Myocyte (in vitro differentiated cells): ENCODE measurements around the gene EML2. TPM values are rescaled to one million over a fixed set of nuclear protein-coding genes. Genes with fewer than 3 reads are reported as not detected.

ENCODE experiments used
- DNase-seq: peaks from one replicate; pipeline ENCODE4 v3.0.0-alpha.2; 2012; ENCODE audit warnings: low read depth
- total RNA-seq: library from RNA; depleted of rRNA; stranded (reverse); fragments of >200 nt; gene quantifications from 2 replicates; pipeline ENCODE4 v1.2.3, GENCODE V29; 2014

Gene EML2
- total RNA-seq, 1 donor from 2014 or later = 24.7 TPM

DNA sequence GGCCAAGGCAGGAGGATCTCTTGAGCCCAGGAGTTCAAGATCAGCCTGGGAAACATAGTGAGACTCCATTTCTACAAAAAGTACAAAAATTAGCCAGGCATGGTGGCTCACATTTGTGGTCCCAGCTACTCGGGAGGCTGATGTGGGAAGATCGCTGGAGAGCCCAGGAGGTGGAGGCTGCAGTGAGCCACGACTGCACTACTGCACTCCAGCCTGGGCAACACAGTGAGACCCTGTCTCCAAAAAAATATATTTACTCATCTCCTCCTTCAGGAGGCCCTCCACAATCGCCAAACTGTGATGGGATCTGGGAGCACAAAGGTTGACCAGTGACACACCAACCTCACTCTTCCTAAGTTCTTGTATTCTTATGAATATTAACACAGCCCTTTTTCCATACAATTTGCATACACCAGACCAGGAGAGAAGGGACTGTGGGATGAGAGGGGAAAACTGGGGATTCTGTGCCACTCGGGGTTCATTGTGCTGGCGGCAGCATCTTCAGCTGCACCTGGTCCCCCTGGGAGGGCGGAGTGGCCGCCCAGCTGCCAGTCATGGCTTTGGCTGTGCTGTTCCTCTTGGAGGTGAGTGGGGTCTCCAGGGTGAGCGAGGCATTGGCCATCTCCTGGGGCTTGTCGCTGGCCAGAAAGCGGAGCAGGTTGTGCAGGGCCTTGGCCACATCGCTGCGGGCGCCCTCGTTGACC, 48.7 kb downstream of the EML2 start:
- DNase-seq = no peak

DNA sequence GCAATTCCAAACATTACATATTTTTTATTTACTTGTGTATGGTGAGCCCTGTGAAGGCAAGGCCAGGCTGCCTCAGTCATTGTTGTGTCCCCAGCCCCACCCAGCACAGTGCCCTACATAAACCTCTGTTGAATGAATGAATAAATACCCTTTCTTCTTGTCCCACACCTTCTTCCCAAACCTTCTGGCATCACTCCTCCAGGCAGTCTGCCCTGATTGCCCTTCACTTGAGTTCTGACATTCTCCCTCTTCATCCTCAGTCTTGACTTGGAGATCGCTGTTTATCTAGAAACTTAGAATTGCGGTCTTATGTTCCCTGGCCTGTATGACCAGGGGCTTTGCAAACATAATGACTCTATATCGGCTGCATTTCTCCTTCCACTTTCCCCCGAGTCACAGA, 49.4 kb downstream of the EML2 start:
- DNase-seq = no peak

DNA sequence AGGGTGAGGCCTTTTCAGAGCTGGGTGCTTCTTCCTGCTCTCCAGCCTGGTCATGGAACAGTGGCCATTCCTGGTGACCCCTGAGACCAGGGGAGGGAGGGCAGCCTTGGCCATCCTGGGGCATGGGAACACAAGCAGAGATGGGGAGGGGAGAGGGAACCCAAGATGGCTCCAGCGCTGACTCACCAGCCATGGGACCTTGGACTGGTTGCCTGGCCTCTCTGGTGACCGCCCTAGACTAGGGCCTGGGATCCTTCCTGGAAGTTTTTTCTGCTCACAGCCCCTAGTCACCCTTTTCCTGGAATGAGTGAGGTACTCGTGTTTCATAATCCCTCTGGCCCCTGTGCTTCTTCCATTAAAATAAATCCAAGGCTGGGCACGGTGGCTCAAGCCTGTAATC, 51.3 kb downstream of the EML2 start:
- no peak for DNase-seq

DNA sequence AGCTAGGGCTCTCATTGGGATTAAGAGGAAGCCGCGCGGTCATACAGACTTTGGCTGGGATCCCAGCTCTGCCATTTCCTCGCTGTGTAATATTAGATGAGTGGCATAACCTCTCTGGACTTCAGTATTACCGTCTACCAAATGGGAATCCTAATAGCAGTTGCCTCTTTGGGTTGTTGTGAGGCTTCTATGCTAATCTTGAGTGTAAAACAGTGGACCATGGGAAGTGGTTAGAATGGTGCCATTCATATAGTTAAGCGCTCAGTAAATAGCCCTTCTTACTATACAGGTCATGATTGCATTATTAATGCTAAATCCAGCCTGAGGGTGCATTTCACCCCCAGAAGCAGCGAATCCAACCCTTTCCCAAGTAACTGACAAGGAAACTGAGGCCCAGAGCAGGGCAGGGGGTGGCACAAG, 54.0 kb downstream of the EML2 start:
- DNase-seq = no peak

DNA sequence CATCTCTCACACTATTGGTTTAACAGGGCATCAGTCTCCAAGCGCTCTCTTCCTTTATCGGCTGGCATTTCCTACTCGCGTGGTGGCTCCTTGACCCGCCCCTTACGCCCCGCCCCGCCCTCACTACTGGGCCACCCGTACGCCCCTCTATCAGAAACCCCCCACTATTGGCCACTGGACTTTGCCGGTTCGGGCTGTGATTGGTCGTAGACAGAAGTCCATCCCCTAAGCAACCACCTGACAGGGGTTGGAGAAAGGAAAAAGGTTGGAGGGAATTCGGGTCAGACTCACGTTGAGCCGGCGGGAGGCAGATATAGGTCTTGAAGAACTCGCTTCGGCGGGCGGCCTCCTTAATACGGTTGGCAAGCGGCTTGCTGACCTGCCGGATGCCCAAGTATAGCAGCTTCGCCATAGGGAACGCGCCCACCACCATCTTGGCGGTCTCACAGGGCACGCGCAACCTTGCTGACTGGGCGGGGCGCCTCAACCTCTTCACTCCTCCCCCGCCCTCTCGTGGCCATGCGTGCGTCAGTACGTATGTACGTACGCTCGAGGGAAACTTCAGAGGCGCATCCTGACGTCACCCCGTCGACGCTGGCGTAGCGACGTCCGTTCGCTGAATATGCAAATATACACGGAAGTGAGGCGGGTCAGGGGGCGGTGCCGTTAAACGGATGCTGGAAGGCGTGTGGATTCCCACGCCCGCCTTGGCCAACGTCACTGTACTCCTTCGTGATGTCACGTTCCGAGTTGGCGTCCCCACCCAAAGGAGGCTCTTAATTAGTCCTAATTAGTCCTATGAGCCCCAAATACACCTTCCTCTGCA, 54.7 kb downstream of the EML2 start, which contains the start of gene OPA3:
Gene OPA3 (minus strand): TSS at position 471 of the 826 bp plus-strand sequence. CDS start 38 bp downstream, at position 433.
- peak; percentile 100 for DNase-seq

DNA sequence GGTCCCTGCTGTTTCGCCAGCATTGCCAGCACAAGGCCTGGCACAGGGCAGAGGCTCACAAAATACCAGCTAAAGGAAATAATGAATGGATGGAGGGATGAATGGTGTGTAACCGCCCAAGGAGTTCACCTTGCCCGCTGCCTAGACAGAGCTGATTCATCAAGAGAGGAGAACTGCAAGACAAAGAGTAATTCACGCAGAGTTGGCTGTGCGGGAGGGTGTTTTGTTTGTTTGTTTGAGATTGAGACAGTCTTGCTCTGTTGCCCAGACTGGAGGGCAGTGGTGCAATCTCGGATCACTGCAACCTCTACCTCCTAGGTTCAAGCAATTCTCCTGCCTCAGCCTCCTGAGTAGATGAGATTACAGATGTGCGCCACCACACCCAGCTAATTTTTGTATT, 57.6 kb downstream of the EML2 start:
- no peak for DNase-seq

DNA sequence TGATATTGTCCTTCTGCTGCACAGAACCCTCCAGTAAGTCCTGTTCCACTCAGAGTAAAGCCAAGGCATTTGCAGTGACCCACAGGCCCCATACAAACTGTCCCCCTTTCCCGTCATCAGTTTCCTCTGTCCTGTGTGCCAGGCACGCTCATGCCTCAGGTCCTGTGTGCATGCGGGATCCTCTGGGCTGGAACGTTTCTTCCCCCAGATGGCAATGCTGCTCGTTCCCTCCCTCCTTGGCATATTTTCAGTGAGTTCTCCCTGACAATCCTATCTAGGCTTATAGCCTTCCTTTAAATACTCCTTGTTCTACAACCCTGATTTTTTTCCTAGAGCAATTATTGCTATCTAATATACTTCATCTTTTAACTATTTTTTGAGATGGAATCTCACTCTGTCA, 60.3 kb downstream of the EML2 start:
- DNase-seq = no peak

DNA sequence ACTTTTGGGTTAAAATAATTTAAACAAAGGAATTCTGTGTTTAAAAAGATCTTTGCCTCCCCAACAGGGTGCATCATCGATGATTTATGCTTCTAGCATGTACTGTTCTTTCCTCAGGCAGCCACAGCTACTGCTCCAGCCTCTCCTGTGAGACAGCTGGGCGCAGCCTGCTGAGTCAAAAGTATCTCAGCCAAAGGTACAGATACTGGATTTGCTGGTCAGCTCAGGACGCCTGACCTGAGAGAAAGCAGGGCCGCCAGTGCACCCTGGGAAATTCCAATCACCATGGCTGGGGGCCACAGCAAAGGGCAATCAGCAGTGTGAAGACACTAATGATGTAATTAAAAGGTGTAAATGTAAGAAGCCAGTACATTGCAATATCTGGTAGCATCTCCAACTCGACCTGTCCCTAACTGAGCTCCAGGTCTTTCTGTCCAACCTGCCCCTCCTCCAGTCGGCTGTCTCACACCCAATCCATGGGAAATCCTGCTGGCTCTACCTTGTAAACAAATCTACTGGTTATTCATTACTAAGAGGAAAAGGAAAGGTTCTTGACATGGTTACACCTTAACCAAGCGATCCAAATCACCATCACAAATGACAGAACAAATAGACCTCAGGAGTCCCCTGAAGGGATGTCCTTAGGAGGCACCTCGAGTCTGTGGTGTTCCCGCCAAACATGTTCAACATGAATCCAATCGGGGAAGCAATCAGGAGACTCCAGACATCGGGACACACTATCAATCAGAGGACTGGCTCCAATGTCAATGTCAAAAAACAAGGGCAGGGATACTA, 61.9 kb downstream of the EML2 start:
- DNase-seq = peak; percentile 82

DNA sequence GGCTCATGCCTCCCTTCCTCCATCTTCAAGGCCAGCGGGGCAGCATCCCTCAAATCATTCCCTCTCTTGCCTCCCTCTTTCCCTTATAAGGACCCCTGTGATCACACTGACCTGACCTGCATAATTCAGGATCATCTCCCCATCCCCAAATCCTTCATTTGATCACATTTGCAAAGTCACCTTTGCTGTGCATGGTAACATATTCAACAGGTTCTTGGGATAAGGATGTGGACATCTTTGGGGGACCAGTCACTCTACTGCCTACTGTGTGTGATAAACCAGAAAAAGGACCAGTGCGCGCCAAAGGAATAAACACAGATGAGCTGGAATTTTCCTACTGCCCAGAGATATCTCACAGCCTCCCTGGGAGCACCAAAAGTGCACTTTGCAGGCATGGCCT, 62.5 kb downstream of the EML2 start:
- no peak for DNase-seq

DNA sequence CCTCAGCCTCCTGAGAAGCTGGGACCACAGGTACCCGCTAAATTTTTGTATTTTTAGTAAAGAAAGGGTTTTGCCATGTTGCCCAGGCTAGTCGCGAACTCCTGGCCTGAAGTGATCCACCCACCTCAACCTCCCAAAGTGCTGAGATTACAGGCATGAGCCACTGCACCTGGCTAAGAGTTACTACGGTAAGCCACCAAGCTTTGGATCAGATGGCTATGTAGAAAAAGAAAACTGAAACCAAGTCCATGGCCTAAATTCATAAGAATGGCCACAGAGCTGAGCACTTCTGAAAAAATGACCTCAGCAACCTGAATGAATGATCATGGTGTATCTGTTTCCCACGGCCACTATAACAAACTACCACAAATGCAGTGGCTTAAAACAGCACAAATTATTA, 64.0 kb downstream of the EML2 start:
- DNase-seq = no peak

DNA sequence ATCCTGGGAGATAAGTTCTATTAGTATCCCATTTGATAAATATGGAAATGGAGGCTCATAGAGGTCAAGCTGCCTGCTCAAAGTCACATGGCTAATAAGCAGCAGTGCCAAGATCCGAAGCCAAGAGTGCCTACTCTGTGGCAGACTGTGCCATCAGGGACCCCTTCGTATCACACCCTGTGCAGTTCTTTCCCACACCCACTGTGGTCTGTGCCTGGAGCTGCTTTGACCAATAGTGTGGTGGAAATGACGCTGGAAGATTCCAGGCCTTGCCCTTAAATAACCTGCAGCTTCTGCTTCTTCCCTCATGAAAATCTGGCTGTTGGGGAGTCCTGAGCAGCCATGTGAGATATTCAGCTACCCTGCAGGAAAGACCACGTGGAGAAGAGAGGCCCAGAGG, 64.7 kb downstream of the EML2 start:
- DNase-seq = peak; percentile 78

DNA sequence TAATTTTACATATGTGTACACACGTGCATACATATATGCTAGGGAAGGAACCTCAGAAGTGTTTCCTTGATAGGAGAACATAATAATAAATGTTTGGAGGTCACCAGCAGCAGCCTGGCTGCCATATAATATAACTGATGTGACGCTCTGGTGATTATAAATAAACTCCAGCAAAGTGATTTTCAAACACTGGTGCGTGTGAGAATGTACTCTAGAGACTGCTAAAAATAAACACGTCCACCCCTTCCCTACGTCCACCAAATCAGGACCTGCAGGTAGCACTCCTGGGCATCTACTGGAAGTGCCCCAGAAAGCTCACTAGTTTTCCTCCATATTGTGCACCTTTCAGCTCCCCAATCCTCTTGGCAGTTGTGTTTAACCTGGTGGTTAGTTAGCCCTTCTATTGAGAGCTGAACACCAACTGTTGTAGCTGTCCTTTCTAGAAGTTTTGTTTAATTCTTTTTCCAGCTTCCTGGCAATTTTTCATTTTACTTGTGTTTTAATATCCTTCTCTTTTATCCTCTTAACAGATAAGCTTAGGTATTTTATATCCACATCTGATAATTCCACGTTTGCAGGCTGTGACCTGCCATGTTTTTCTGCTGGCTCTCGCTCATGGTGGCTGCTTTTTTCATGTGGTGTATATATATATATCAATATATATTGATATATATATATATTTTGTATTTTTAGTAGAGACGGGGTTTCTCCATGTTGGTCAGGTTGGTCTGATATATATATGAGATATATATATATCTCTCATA, 67.6 kb downstream of the EML2 start:
- no peak for DNase-seq

DNA sequence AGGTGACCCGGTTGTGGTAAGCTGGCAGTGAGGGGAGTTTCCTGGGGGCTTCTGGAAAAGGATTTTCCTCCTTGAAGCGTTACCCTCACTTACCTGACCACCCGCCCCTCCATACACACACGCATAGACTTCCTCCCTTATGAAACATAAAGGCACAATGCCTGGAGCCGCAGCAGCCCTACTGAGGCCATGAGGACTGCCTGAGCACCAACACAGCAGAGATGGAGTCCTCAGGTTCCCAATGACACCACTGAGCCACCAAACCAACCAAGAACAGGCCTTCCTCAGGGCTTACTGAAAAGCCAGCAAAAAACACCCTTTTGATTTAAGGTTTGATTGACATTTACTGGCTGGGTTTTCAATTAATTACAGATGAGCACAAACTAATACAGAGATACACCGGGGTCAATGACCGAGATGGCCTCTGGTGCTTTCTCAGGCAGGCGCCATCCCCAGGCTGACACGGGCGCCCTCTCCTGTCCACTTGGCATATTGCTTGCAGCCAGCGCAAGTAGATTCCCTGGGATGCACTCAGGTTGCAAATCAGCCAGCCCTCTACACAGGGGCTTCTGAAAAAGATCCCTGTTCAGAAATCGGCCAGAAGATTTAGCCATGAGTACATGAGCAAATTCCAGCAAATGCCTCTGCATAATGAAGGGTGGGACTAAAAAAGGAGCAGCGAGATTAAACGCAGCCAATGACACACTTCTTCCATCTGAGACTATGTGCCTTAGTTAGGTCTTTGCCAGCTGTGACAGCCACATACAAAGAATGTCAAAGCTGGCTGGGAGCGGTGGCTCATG, 69.4 kb downstream of the EML2 start:
- peak; percentile 55 for DNase-seq

DNA sequence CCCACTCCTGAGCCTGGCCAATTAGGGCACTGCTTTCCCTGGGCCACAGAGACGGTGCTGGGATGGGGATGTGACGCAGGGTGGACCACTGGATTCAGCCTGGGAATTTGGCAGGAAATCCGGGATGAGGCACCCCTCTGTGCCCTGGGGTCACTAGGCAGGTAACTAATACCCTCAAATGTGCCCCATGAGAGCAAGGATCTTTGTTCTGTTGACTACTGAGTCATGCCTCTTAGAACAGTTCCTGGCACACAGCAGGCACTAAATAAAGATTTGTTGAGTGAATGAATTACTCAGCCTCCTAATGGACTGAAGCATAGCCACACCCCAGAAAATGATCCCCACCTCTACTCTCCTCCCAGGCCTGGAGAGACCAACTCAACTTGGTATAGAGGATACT, 70.5 kb downstream of the EML2 start:
- DNase-seq = peak; percentile 69

DNA sequence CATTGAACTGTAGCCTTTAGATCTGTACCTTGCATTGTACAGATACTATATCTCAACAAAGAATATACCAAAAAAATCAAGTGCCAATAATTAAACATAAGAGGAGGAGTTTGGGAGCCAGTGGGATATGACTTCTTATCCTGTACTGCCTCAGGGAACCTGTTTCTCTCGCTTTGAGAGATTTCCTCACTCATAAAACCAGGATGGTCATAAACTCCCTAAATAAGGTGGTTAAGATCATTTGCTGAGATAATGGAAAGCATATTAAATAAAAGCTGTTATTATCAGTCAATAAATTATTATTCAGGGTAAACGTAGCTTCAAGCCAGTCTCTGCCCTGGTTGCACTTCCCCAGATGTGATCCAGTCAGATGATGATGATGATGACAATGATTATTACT, 71.6 kb downstream of the EML2 start:
- no peak for DNase-seq

DNA sequence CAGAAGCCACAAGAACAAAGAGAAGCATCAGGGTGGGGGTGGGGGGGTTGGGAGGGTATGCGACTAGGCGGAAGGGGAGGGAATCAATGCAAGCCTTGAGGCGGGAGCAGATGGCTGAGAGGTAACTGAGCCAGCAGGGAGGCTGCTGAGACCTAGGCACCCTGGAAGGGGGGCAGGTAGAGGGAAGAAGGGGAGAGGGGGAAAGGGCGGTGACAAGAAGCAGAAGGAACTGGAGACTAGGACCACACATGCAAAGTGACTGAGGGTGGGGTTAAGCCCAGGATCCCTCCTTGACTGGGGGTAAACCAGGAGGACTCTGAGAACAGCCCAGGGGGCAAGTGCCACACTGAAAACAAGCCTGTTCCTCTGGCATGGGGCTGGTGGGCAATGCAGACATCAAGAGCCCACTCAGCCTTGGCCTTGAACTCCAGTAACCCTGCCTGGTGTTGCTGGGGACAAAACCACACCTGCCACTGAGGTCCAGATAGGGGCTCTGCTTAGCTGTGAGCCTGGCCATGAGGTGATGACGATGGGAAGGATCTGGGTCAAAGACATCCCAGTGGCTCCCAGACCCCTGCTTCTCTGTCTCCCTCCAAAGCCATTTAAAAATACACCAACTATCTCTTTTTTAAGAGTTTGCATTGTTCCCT, 74.9 kb downstream of the EML2 start:
- no peak for DNase-seq

DNA sequence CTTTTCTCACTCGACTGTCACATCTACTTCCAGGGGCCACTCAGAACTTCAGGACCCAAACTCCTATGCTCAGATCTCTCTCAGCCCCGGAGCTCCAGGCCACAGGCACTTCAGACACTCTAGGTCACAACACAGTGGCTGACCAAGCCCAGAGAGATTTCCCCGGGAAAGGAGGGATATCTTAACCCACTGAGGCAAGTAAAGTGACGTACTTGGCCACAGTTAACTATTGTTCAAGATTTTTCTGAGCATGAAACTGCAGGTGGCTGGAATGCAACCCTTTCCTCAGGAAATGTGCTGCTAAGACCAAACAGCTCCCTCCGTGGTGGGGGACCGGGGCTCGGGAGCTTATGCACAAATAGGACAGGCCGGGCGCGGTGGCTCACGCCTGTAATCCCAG, 78.5 kb downstream of the EML2 start:
- DNase-seq = no peak

DNA sequence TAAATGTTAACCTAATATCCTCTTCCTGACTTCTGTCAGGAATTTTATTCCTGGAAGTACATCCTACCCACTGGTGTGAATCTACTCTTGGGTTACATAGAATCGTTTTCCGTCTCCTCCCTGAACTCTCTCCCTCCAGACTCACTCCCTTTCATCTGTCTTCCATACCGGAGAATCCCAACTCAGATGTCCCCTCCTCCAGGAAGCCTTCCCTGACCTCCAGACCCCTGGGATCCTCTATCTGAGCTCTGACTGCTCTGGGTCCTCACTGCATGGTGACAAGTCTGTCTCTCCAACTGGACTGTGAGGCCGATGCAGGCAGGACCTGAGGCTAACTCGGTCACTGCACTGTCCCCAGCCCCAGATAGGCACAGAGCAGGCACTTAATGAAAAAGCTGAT, 79.2 kb downstream of the EML2 start:
- DNase-seq = no peak
